Neural cell (in vitro differentiated cells): Measurements from ENCODE around the gene KCTD14.

ENCODE experiments used
- CTCF ChIP-seq: fragments of 450-650 bp; IDR thresholded peaks from 2 replicates; pipeline ENCODE4 v1.5.1; 2014; ENCODE audit warnings: antibody characterized with exemption, mild to moderate bottlenecking, moderate library complexity; ENCODE audit not compliant: poor library complexity, severe bottlenecking
- EP300 ChIP-seq: fragments of 450-650 bp; conservative IDR thresholded peaks from 2 replicates; pipeline ENCODE4 v1.6.1; 2014; ENCODE audit warnings: antibody characterized with exemption, mild to moderate bottlenecking, moderate library complexity; ENCODE audit not compliant: poor library complexity, severe bottlenecking
- EZH2 ChIP-seq: fragments of 200-600, 300-800 bp; shearing (Covaris generic), sonication (generic); IDR thresholded peaks from 2 replicates; pipeline ENCODE4 v1.6.1; 2014; ENCODE audit warnings: antibody characterized with exemption, low read length, borderline replicate concordance, mild to moderate bottlenecking; ENCODE audit not compliant: insufficient read depth, poor library complexity, severe bottlenecking
- MXI1 ChIP-seq: fragments of 450-650 bp; conservative IDR thresholded peaks from 2 replicates; pipeline ENCODE4 v1.6.1; 2014; ENCODE audit warnings: antibody characterized with exemption, mild to moderate bottlenecking; ENCODE audit not compliant: poor library complexity, severe bottlenecking
- REST ChIP-seq: IDR thresholded peaks from 2 replicates; pipeline ENCODE4 v1.6.1; 2012; ENCODE audit warnings: borderline replicate concordance

GRCh38 chr11:78010755-78011154 is 12.3 kb downstream of the KCTD14 start:
- TF ChIP-seq MXI1, result no peak
- no peak for TF ChIP-seq CTCF
- TF ChIP-seq REST, result no peak
- no peak for TF ChIP-seq EZH2
- no peak for TF ChIP-seq EP300
